ENCODE results near the gene ELMO3. TPM values are rescaled to one million over a fixed set of nuclear protein-coding genes. Genes with fewer than 3 reads are reported as not detected.

ELMO3 gene
- polyA plus RNA-seq, 1 donor = 1.1 TPM

DNA sequence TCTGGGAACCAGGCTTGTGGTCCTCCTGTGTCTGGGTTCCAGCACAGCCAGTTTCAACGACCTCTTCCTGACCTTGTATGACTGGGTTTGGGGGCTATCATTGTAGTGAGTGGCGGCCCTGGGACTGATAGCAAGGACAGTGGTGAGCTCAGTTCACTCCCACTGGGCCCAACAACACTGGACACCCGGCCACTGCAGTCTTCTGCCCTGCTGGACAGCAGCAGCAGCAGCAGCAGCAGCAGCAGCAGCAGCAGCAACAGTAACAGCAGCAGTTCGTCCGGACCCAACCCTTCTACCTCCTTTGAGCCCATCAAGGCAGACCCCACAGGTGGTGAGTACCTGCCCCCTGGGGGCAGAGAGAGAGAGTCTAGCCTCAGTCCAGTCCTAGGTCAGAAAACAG lies 3.3 kb upstream of the ELMO3 start:
- DNase-seq (ENCODE audit: low read depth) = no peak

DNA sequence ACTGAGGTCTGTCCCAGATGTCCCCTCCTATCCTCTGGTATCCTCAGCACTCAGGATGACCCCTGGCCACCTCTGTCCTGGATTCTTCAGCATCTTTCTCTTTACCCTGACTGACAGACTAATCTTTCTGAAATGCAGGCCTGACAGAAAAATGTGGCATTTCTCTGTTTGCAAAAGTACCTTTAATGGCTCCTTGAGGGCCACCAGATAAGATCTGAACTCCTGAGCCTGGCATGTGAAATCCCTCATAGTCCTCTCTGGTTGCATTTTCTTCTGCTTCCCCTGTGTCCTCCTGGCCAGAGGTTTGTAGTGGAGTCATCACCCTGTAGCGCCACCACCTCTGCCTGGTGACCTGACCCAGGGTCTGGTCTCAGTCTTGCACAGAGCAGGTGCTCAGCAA lies 2.0 kb upstream of the ELMO3 start:
- no peak for DNase-seq (ENCODE audit: low read depth)

DNA sequence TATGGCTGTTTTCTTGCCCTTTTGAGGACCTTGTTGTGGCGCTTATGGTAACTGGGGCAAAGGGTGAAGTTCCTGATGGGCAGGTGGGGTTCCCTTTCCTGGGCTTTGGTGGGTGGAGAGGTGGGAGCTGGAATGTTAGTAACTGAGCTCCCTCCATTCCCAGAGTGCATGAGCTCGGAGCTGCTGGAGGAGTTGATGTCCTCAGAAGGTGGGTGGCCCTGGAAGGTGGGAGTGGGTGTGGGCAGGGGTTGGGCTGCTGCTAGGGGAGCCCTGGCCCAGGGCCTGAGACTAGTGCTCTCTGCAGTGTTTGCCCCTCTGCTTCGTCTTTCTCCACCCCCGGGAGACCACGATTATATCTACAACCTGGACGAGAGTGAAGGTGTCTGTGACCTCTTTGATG lies 1.2 kb upstream of the ELMO3 start:
- DNase-seq (ENCODE audit: low read depth) = no peak

DNA sequence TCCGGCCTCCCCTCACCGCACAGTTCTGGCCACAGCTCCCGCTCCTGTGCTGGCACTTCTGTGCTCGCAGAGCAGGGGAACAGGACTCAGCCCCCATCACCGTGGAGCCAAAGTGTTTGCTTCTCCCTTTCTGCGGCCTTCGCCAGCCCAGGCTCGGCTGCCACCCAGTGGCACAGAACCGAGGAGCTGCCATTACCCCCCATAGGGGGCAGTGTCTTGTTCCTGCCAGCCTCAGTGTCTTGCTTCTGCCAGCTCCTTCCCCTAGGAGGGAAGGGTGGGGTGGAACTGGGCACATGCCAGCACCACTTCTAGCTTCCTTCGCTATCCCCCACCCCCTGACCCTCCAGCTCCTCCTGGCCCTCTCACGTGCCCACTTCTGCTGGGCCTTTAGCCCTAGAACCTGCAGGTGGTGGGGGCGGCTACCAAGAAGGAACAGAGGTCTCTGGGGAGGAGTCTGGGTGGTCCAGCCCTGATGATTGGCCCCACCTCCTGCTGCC lies 645 bp upstream of the ELMO3 start:
- no peak for DNase-seq (ENCODE audit: low read depth)

DNA sequence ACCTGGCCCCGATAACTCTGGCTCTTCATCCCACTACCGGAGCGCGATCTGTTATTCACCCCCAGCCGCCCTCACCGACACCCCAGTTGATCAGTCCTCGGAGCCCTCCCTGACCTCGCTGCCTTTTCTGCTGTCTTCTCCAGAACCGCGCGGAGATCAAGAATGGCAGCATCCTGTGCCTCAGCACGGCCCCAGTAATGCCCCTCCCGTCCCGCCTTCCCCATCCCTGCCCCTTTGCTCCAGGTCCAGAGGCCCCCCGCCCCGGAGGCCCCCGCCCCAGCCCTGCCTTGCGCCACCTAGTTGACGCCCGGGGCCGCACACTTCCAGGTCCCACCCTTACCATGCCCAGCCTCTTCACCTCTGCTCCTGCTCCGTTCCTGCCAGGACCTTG lies 872 bp downstream of the ELMO3 start:
- DNase-seq (ENCODE audit: low read depth) = no peak

DNA sequence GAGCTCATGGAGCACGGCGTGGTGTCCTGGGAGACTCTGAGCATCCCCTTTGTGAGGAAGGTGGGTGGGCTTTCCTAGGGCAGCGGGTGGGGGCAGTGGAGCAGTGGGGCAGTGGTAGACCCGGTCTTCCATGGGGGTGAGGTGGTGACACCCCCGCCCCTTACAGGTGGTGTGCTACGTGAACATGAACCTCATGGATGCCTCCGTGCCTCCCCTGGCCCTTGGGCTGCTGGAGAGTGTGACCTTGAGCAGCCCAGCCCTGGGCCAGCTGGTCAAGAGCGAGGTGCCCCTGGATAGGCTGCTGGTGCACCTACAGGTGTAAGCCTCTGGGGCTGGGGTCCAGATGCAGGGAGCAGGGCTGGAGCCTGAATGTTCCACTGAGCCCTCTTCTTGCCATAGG lies 1.6 kb downstream of the ELMO3 start:
- DNase-seq (ENCODE audit: low read depth) = no peak

DNA sequence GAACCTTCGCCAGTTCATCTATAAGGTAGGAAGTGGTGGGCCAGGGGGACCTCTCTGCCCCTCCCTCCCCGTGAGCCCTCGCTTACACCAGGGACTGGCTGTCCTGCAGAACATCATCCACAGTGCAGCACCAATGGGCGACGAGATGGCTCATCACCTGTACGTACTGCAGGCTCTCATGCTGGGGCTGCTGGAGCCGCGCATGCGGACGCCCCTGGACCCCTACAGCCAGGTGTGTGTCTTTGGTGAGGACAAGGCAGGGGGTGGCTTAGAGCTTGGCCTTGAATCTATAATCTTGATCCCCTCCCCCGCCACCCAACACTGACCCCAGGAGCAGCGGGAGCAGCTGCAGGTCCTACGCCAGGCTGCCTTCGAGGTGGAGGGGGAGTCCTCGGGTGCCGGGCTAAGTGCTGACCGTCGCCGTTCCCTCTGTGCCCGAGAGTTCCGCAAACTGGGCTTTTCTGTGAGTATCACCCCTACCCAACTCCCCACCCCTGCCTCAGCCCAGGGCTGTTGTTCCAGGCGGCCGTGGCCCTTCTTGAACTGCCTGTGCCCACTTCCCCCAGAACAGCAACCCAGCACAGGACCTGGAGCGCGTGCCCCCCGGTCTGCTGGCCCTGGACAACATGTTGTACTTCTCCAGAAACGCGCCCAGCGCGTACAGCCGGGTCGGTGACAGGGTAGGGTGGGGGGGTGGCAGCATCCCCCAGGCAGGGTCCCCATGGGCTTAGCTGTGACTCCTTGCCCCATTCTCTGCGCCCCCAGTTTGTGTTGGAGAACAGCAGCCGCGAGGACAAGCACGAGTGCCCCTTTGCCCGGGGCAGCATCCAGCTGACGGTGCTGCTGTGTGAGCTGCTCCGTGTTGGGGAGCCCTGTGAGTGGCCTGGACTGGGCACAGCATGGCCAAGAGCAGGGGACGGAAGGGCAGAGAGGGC lies 2.7 kb downstream of the ELMO3 start:
- DNase-seq (ENCODE audit: low read depth) = no peak

DNA sequence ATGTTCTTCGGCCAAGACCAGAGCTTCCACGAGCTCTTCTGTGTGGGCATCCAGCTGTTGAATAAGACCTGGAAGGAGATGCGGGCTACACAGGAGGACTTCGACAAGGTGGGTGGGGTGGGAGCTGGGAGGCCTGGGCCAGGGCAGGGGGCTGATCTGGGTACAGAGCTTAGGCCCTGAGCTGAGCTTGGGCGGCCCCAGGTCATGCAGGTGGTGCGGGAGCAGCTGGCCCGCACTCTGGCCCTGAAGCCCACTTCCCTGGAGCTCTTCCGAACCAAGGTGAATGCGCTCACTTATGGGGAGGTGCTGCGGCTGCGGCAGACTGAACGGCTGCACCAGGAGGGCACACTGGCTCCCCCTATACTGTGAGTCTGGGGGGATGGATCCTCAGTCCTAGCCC lies 3.5 kb downstream of the ELMO3 start:
- DNase-seq (ENCODE audit: low read depth) = no peak

DNA sequence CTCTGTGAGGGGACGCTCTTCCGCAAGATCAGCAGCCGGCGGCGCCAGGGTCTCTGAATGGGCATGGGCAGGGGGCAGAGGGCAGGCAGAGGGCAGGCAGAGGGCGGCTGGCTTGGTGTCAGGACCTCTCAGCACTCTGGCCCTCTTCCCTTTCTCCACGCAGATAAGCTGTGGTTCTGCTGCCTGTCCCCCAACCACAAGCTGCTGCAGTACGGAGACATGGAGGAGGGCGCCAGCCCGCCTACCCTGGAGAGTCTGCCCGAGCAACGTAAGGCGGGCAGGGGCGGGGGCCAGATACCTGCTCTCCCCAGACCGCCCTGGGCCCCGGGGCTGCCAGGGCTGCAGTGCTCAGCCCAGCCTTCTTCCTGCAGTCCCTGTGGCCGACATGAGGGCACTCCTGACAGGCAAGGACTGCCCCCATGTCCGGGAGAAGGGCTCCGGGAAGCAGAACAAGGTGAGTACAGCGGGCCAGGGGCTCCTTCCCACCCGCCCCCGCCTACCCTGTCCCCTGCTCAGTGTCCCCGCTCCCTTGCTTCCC lies 4.1 kb downstream of the ELMO3 start:
- no peak for DNase-seq (ENCODE audit: low read depth)

DNA sequence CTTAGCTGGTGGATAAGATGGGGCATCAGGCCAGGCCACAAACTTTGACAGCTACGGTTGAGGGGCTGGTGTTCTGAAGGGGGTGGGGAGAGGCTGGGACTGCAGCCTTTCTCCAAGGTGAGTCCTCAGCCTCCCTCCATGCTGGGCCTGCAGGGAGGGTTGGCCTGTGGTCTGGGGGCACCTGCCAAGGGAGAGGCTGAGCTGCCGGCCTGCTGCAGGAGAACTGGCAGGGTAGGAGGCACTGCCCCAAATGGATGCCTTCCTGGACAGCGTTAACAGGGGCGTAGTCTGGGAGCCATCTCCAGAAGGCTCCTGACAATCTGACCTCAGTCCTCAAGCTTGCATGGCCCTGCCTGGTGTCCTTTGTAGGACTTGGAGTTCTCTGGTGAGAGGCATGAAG lies 5.1 kb downstream of the ELMO3 start:
- no peak for DNase-seq (ENCODE audit: low read depth)

DNA sequence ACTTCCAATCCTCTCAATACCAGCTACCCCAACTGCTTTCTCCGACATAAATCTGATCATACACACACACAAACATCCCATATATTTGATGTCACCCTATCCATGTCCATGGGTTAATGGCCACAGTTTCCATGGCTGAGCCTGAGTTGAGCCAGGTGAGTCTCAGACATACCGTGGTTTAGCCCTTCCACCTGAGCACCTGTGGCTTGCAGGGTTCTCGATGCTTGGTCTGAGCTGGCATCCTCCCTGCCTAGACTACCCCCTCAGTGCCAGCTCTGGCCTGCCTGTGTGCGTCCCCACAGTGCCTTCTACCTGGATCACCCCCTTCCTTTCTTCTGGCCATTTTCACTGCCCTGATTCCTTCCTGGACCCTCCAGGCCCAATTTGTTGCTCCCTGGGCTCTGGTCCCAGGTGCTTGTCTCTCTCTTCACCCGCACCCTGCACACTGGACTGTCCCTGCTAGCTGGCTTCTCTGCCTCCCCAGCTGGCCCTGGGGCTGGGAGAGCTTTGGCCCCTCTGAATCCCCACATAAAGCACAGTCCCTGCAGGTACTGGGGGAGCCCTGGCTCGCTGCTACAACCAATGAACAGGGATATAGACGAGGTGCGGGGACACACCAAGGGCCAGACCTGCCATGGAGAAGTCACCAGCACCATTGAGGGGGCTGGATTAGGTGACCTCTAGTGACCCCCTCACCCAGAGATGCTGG lies 7.4 kb downstream of the ELMO3 start:
- no peak for DNase-seq (ENCODE audit: low read depth)

DNA sequence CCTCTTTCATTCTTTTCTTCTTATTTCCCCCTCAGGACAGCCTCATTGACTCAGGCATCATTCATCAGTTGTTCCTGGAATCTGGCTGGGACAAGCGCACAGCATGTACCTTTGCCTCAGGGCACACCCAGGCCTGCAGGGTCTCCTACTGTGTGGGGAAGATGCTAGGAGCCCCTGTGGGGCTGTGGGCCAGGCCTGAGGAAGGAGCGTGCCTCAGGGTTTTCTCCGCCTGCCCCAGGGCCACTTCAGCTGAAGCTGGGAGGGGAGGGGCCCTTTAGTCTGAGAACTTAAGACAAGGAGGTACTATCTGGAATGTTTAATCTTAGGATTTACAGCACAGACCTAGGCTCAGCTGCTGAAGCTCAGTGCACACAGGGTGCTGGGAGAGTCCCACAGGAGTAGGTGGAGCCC lies 7.9 kb downstream of the ELMO3 start:
- DNase-seq (ENCODE audit: low read depth) = no peak

DNA sequence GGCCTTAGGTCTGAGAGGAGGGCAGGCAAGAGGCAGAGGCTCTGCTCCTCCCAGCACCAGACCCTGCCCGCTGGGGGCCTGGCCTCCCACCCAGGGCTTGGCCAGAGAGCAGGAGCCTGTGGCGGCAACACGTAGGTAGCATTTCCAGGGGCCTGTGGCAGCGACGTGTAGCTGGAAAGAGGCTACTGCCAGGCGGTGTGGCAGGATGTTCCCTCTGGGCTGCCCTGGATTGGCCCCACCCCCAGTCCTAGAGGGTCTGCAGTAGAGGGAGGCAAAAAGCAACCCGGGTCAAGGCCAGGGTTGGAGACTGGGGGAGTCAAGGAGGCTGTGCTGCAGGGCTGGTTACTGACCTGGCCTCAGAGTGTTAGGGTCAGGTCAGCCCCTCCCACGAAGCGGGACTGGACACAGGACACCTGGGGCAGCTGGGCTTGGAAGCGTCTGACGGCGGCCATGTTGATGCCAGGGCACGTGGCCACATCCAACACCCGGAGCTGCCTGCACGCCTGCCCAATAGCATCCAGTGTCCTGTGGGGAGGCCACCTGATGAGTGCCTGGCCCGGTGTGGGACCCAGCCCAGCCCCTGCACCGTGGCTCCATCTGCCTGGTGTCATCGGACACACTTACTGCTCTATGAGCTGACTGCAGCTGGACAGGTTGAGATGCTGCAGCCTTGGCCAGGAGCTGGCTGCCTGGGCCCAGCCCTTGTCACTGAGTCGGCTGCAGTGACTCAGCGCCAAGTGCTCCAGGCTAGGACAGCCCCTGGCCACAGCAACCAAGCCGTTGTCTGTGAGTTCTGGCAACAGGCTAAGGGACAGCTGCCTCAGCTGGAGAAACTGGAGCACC lies 8.5 kb downstream of the ELMO3 start:
- DNase-seq (ENCODE audit: low read depth) = no peak

DNA sequence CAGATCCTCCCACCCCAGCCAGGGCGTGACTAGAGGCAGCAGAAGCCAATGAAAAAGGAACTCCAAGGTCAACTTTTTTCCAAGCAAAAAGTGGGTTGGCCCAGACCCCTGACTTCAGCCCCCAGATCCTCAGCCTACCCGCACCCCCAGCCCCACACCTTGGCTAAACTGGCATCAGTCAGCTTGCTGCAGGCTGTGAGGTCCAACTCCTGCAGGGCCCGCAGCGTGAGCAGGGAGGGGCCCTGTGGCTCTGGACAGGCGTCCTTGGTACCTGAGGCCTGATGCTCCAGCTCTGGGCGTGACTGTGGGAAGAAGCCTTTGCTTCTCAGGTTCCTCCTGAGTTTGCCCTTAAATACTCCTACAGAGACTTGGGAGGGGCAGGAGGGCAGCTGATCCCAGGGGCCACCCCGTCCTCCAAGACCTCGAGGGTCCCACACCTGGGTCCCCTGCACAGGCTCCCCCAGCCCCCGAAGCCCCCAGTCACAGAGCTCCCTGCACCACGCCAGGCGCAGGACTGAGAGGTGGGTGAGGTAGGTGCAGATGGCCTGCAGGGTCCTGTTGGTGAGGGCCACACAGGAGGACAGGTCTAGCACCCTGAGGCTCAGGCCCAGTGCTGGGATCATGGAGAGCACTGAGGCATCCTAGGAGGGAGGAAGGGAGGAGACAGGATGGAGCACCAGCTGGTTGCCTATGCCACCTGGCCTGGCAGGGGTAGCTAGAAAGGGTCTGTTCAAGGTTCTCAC lies 9.4 kb downstream of the ELMO3 start:
- DNase-seq (ENCODE audit: low read depth) = no peak

DNA sequence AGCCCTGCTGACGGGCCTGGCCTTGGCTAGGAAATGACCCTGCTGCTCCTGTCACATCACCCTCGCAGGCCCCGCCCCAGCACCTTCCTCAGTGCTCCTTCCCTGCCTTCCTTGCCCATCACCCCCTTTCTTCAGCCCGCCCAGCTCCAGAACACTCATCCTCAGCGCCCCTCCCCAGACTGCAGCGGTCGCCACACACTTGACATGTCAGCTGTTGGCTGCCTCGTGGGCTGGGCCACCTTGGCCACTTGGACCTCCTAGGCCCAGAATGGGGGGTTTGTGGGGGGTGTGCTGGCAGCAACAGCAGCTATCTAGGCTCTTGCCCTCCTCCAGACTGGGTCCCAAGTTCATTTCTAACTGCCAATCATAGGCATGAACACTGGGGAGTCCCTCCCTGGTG lies 10.6 kb downstream of the ELMO3 start:
- DNase-seq (ENCODE audit: low read depth) = no peak

DNA sequence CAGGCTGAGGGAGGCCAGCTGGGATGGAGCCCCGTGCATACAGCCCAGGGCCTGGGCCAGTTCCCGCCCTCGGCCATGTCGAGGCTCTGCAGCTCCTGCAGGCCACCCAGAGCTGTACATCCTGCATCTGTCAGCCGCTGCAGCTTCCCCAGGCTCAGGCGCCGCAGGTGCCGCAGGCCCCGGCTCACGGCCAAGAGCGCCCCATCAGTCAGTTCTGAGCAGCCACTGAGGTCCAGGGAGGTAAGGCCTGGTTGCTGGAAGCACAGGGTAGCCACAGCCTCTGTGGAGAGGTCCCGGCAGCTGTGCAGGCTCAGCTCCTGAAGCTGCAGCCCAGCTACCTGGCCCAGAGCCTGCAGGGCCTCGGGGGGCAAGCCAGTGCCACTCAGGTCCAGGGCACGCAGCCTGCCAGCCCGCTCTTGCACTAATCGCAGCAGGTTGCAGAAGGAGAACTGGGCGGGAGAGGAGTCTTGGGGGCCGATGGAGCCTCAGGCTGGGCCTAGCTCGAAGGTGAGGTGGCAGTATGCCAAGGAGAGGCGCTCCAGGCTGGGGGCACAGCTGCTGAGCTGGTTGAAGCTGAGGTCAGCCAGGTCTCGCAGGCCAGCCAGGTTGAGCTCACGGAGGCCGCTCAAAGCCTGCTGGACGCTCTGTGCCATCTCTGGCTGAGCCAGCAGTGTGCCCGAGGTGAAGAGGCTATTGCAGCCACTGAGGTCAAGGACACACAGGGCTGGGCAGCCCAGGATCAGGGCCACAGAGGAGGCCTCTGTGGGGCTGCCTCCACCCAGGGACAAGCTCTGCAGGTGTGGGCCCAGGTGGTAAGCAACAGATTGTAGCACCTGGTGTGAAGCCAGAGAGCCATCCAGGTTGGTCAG lies 11.4 kb downstream of the ELMO3 start:
- no peak for DNase-seq (ENCODE audit: low read depth)

DNA sequence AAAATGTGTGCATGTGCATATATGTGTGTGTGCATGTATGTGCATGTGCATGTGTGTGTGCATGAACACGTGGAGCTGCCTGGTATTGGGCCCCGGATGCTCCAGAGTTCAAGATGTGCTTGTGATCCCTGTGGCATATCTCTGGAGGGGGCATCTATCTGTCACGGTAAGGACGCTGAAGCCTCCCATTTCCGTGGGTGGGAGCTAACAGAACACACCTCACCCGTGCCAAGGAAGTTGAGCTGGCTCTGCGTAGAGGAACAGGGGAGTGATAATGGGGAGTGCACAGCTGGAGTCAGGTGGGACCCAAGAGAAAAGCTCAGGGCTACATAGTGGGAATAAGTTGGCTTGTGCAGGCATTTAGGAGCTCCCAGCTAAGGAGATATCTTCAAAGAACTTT lies 12.7 kb downstream of the ELMO3 start:
- no peak for DNase-seq (ENCODE audit: low read depth)

DNA sequence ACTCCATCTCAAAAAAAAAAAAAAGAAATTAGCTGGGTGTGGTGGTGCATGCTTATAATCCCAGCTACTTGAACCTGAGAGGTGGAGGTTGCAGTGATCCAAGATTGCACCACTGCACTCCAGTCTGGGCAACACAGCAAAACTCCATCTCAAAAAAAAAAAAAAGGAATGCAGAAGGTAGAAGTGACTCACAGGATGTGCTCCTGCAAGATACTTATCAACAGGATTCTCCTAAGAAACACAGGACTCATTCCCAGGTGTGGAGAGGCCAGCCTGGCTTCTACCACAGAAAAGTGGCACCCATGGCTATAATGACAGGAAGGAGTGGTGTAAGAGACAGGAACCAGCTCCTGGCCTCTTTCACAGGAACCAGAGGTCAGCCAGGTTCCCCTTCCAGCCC lies 13.8 kb downstream of the ELMO3 start:
- no peak for DNase-seq (ENCODE audit: low read depth)

DNA sequence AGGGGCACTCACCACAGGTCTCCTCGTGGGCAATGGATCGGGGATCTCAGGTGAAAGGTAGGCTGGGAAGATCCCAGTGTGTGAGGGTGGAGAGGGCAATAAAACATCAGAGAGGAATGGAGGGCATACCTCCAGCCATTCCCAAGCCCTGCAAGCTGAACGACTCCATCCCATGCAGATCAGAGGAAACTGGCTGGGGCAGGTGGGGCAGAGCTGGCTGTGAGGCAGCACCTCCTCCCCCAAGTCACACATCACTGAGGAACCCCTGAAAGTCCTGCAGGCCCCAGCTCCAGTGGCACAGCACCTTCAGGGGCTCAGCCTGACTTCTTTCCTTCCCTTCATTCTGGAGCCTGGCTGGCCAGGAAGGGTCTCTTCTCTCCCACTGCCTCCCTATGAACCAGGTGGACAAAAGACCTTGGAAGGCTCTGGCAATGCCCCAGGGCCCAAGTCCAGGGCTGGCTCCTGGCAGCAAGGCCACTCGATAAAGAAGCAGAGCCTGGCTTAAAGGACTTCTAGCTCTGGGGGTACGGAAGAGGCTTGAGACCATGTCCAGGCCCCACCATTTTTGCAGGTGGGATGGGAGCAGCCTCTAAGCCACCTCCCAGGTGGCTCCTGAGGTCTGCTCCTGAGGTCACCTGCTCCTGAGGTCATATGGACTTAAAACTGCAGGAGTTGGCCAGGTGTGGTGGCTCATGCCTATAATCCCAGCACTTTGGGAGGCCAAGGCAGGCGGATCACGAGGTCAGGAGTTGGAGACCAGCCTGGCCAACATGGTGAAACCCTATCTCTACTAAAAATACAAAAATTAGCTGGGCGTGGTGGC lies 14.5 kb downstream of the ELMO3 start:
- no peak for DNase-seq (ENCODE audit: low read depth)
